NCI-H2196 treated with DMSO at 0.1 percent for 48 hours (cell line): ENCODE results near the gene SCNN1A.
"Not testable (repeated sequence)": the region's sequence is repeated elsewhere in the genome, so short reads cannot be mapped to it uniquely, and the experiment has no call there.

ENCODE experiments used
- DNase-seq: peaks from one replicate; lab custom pipeline; 2025; ENCODE audit not compliant: unreplicated experiment; lab: John Stamatoyannopoulos, UW

SCNN1A gene

GRCh38 chr12:6351622-6352021, 23.7 kb downstream of the SCNN1A start:
- DNase-seq = no peak

GRCh38 chr12:6347367-6348338, 27.7 kb downstream of the SCNN1A start:
- no peak for DNase-seq

- DNase-seq = no peak
Observed at GRCh38 chr12:6346942-6347341, 28.4 kb downstream of the SCNN1A start.

- DNase-seq = no peak
Observed at GRCh38 chr12:6346235-6346832, 29.0 kb downstream of the SCNN1A start.

- DNase-seq = no peak
Observed at GRCh38 chr12:6345319-6346091, 29.9 kb downstream of the SCNN1A start.

GRCh38 chr12:6344101-6344660, 31.2 kb downstream of the SCNN1A start:
- DNase-seq = not testable (repeated sequence)

- no peak for DNase-seq
Observed at GRCh38 chr12:6343518-6343917, 31.8 kb downstream of the SCNN1A start.

- DNase-seq = no peak
Observed at GRCh38 chr12:6342140-6342889, 33.0 kb downstream of the SCNN1A start.

- DNase-seq = no peak
Observed at GRCh38 chr12:6341417-6342139, 33.8 kb downstream of the SCNN1A start, which contains the start of gene TNFRSF1A. TSS of gene TNFRSF1A (minus strand) at chr12:6342076. CDS start at chr12:6341814, 262 bp downstream.

GRCh38 chr12:6340745-6341416, 34.5 kb downstream of the SCNN1A start:
- DNase-seq = no peak

GRCh38 chr12:6340032-6340638, 35.2 kb downstream of the SCNN1A start:
- no peak for DNase-seq

- no peak for DNase-seq
Observed at GRCh38 chr12:6338955-6339354, 36.4 kb downstream of the SCNN1A start.

GRCh38 chr12:6338536-6338935, 36.8 kb downstream of the SCNN1A start:
- DNase-seq = not testable (repeated sequence)

GRCh38 chr12:6337958-6338433, 37.4 kb downstream of the SCNN1A start:
- no peak for DNase-seq

GRCh38 chr12:6336889-6337853, 38.2 kb downstream of the SCNN1A start:
- no peak for DNase-seq

- DNase-seq = peak; percentile 44
Observed at GRCh38 chr12:6336079-6336888, 39.1 kb downstream of the SCNN1A start.
